ENCODE results near the gene ALG14.

GRCh38 chr1:95071539-95071938 lies 1.2 kb downstream of the ALG14 start:
- no peak for TF ChIP-seq CTCF (IDR thresholded peaks at IDR 0.05)
- no peak for TF ChIP-seq POLR2A (IDR thresholded peaks at IDR 0.05)

Measured in Peyer's patch (tissue), 4 donors.